GM12892 (cell line): ENCODE measurements around the gene CCT5.

Experiments
- POLR2A ChIP-seq: IDR thresholded peaks from 2 replicates; pipeline ENCODE4 v1.6.1; 2011; ENCODE audit warnings: low read depth, low read length, control low read depth
- TAF1 ChIP-seq: IDR thresholded peaks from 2 replicates; pipeline ENCODE4 v1.6.1; 2011; ENCODE audit warnings: low read depth, mild to moderate bottlenecking, control low read depth, low read length, borderline replicate concordance

GRCh38 chr5:10276691-10277090 is 26.6 kb downstream of the CCT5 start:
- TF ChIP-seq TAF1 (no peak), POLR2A (no peak)
